ENCODE data around the gene CYTL1.

GRCh38 chr4:5019796-5020195, 538 bp upstream of the CYTL1 start:
- TF ChIP-seq POLR2AphosphoS5 (IDR thresholded peaks at IDR 0.05) (no peak), CTCF (IDR thresholded peaks at IDR 0.05) (no peak), POLR2A (IDR thresholded peaks at IDR 0.05) (no peak), EP300 (IDR thresholded peaks at IDR 0.05) (no peak)
